GM12878 (cell line): Measurements from ENCODE around the gene MPC1L. TPM values are rescaled to one million over a fixed set of nuclear protein-coding genes. Genes with fewer than 3 reads are reported as not detected.

Source experiments
- ATAC-seq: fragments of 200-7000 bp; cut with Tn5 transposase; 3 replicates; pipeline ENCODE4 v1.9.1; 2020; ENCODE audit warnings: mild to moderate bottlenecking, moderate library complexity
- BruUV-seq: library from RNA; stranded (reverse); fragments of 400-500 nt; replicated peaks from 2 replicates; lab custom pipeline; 2021; lab: Mats Ljungman, UMichigan
- CTCF ChIA-PET: fragments of 300-600 bp; sonication (Branson Sonifier 250); formaldehyde crosslinking; extraction: SDS; loops from one replicate; lab custom pipeline; 2021; ENCODE audit warnings: inconsistent platforms; lab: Yijun Ruan, JAX
- POLR2A ChIA-PET: fragments of 350-600 bp; formaldehyde crosslinking; extraction: SDS; loops from one replicate; lab custom pipeline; 2021; ENCODE audit warnings: inconsistent platforms; lab: Charles Lee
- RAD21 ChIA-PET: fragments of 300-600 bp; sonication (Branson Sonifier 250); formaldehyde crosslinking; loops from one replicate; lab custom pipeline; 2023; ENCODE audit warnings: antibody characterized with exemption; ENCODE audit not compliant: unreplicated experiment; lab: Charles Lee
- SMC1A ChIA-PET: fragments of 300-600 bp; sonication (Branson Sonifier 250); formaldehyde crosslinking; loops from one replicate; lab custom pipeline; 2023; ENCODE audit not compliant: unreplicated experiment, uncharacterized antibody; lab: Charles Lee
- DNase-seq: peaks from one replicate; pipeline ENCODE4 v3.0.0-alpha.2; 2011; ENCODE audit warnings: low read depth, low spot score
- FAIRE-seq: peaks from 3 replicates; lab custom pipeline; 2011; peaks lifted over from hg19 to GRCh38; lab: Jason Lieb, UNC
- H2AFZ ChIP-seq: 2 replicates; pipeline ENCODE4 v1.6.0; 2011; ENCODE audit warnings: low read depth, low read length, control low read depth; ENCODE audit not compliant: control insufficient read depth
- H3K27ac ChIP-seq: 2 replicates; pipeline ENCODE4 v1.5.1; 2011; ENCODE audit warnings: control low read depth; ENCODE audit not compliant: control insufficient read depth, insufficient read depth
- H3K27me3 ChIP-seq, 2 experiments: replicated peaks in 1 of 2; 2 replicates each; pipeline versions ENCODE4 v1.6.0 to v1.6.1; 2011; ENCODE audit warnings: low read length in 1 of 2; ENCODE audit not compliant: control insufficient read depth in 2 of 2, insufficient read depth in 2 of 2
- H3K36me3 ChIP-seq, 2 experiments: 2 replicates each; pipeline ENCODE4 v1.5.1; 2011; ENCODE audit warnings: low read length in 1 of 2; ENCODE audit not compliant: control insufficient read depth in 2 of 2, insufficient read depth in 2 of 2
- H3K4me1 ChIP-seq: 2 replicates; pipeline ENCODE4 v1.6.1; 2011; ENCODE audit warnings: mild to moderate bottlenecking, low read length, moderate library complexity, mixed read lengths; ENCODE audit not compliant: control insufficient read depth, insufficient read depth
- H3K4me2 ChIP-seq: 2 replicates; pipeline ENCODE4 v1.6.0; 2011; ENCODE audit warnings: control low read depth; ENCODE audit not compliant: control insufficient read depth, insufficient read depth
- H3K4me3 ChIP-seq: fragments of 200-600 bp; sonication (generic); 2 replicates; pipeline ENCODE4 v1.5.1; 2016
- H3K79me2 ChIP-seq: 2 replicates; pipeline ENCODE4 v1.6.0; 2011; ENCODE audit warnings: low read length; ENCODE audit not compliant: control insufficient read depth, insufficient read depth
- H3K9ac ChIP-seq: 2 replicates; pipeline ENCODE4 v1.8.0; 2011; ENCODE audit warnings: low read length, control low read depth, mixed read lengths; ENCODE audit not compliant: control insufficient read depth, insufficient read depth
- H3K9me3 ChIP-seq: replicated peaks from 3 replicates; pipeline ENCODE4 v1.5.1; 2011; ENCODE audit warnings: mild to moderate bottlenecking, low read length; ENCODE audit not compliant: control insufficient read depth, insufficient read depth
- H4K20me1 ChIP-seq: 2 replicates; pipeline ENCODE4 v1.6.0; 2011; ENCODE audit not compliant: control insufficient read depth, insufficient read depth
- CHD2 ChIP-seq: IDR thresholded peaks from 2 replicates; pipeline ENCODE4 v1.6.1; 2011; ENCODE audit warnings: low read depth, low read length, improper control_type of control experiment, borderline replicate concordance
- CHD4 ChIP-seq: fragments of 200-600 bp; sonication (generic); IDR thresholded peaks from 2 replicates; pipeline ENCODE4 v1.6.1; 2016; ENCODE audit warnings: mild to moderate bottlenecking
- CREM ChIP-seq: IDR thresholded peaks from 2 replicates; pipeline ENCODE4 v1.6.1; 2014; ENCODE audit warnings: antibody characterized with exemption, low read depth
- ETV6 ChIP-seq, 2 experiments: fragments of 450-650 bp in 1 of 2; IDR thresholded peaks in 1 of 2; conservative IDR thresholded peaks in 1 of 2; 2 replicates each; pipeline ENCODE4 v1.6.1; 2014; ENCODE audit warnings: antibody characterized with exemption in 1 of 2, borderline replicate concordance in 1 of 2, low read depth in 1 of 2, mild to moderate bottlenecking in 1 of 2, moderate library complexity in 1 of 2
- FOXK2 ChIP-seq: fragments of 450-650 bp; IDR thresholded peaks from 2 replicates; pipeline ENCODE4 v1.6.1; 2017; ENCODE audit warnings: mild to moderate bottlenecking, moderate library complexity
- IKZF2 ChIP-seq, 2 experiments: fragments of 450-650 bp; IDR thresholded peaks; 2 replicates each; pipeline ENCODE4 v1.6.1; 2017; ENCODE audit warnings: mild to moderate bottlenecking in 2 of 2, moderate library complexity in 2 of 2
- NFYA ChIP-seq: IDR thresholded peaks from 2 replicates; pipeline ENCODE4 v1.6.1; 2011; ENCODE audit warnings: low read depth, mild to moderate bottlenecking, low read length, improper control_type of control experiment, borderline replicate concordance
- PAX8 ChIP-seq: fragments of 450-650 bp; IDR thresholded peaks from 2 replicates; pipeline ENCODE4 v1.6.1; 2017; ENCODE audit warnings: mild to moderate bottlenecking, moderate library complexity
- TARDBP ChIP-seq: IDR thresholded peaks from 2 replicates; pipeline ENCODE4 v1.6.1; 2016; ENCODE audit warnings: borderline replicate concordance
- WGBS: methylation state at CpG from one replicate; pipeline ENCODE4 v1.1.6; 2016; ENCODE audit warnings: low lambda C conversion rate; ENCODE audit not compliant: insufficient replicate concordance, insufficient coverage; ENCODE audit errors: missing lambda C conversion rate; 5-methylcytosine and 5-hydroxymethylcytosine counted together
- in situ Hi-C: fragments of 300-500 bp; cut with MboI; formaldehyde crosslinking; loops from 9 replicates; pipeline ENCODE4 v1.14.3; 2018; ENCODE audit warnings: mixed read lengths
- intact Hi-C: fragments of 100-400 bp; cut with micrococcal nuclease; formaldehyde crosslinking; loops from one replicate; pipeline ENCODE4 v1.14.2; 2022; ENCODE audit not compliant: unreplicated experiment
- polyA plus RNA-seq, 11 experiments: library from polyadenylated mRNA; depleted of rRNA in 4 of 11; unstranded in 6 of 11; stranded (reverse) in 5 of 11; fragments of >200 nt; fragmentation: Nextera tagmentation in 4 of 11; fragmentation: Illumina TruSeq in 1 of 11; extraction: Ambion mirVana in 4 of 11; extraction: Trizol in 1 of 11; gene quantifications; 1 replicate in 1 of 11; 2 replicates in 10 of 11; pipeline versions ENCODE4 v1.2.1 to v1.2.3, GENCODE V29; 2011 to 2016; ENCODE audit warnings: inconsistent platforms in 2 of 11, missing spikeins in 2 of 11, low read depth in 1 of 11
- total RNA-seq, 4 experiments: library from RNA; depleted of rRNA in 3 of 4; stranded (reverse); fragments of >200 nt in 3 of 4; fragmentation: Illumina TruSeq in 1 of 4; extraction: Trizol in 1 of 4; gene quantifications; 2 replicates each; pipeline versions ENCODE4 v1.2.1 to v1.2.3, GENCODE V29; 2013 to 2021
- TF ChIP-seq, protein P1 (sequence below), 3 experiments: IDR thresholded peaks in 2 of 3; conservative IDR thresholded peaks in 1 of 3; 2 replicates each; pipeline ENCODE4 v1.5.1; 2011; ENCODE audit warnings: low read depth in 3 of 3, low read length in 3 of 3, mild to moderate bottlenecking in 3 of 3, control low read depth in 2 of 3, moderate library complexity in 2 of 3, inconsistent platforms in 1 of 3, mixed read lengths in 1 of 3; ENCODE audit not compliant: control insufficient read depth in 2 of 3, insufficient read depth in 1 of 3; ENCODE audit errors: extremely low read depth in 1 of 3
- TF ChIP-seq, protein P2 (sequence below): fragments of 450-650 bp; formaldehyde crosslinking; IDR thresholded peaks from 2 replicates; pipeline ENCODE4 v1.4.0; 2022; ENCODE audit warnings: mild to moderate bottlenecking, moderate library complexity
- TF ChIP-seq, protein P3 (sequence below): IDR thresholded peaks from 2 replicates; pipeline ENCODE4 v1.6.1; 2012; ENCODE audit warnings: mild to moderate bottlenecking, low read depth, low read length

MPC1L gene
- total and polyA plus RNA-seq, 10 of the 15 experiments (the other 5 are each of a cell fraction or from before 2014, with no cell fraction given) = not detected

DNA sequence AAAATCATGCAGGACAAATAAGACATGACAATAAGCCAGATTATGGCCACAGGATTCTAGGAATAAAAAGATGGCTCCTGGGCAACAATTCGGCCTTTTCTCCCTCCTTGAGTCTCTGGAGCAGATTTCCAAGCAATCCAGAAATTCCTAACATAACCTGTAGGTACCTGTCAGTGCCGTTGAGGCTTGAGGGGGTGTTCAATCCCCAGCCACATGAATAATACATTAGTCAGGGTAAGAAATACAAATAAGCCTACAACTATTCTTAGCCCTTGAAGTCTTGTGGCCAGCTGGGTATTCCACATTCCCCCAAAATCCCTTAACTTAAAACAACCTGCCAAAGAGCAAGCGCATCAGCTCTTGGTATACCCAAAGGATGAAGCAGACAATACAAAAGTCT lies 14.5 kb downstream of the MPC1L start:
- CTCF ChIA-PET = interaction anchor here (2.4 kb wide), 1 partner anchor 94 kb away, joined by 8 read pairs; no protein-coding TSS in a partner anchor
- peaks cover 12% of the 10 kb centered on the region for H3K79me2 ChIP-seq
- TF ChIP-seq PAX8 (no peak), ETV6 (conservative IDR thresholded peaks at IDR 0.05 in 1 of 2, IDR thresholded peaks at IDR 0.05 in 1 of 2; ENCODE audit: borderline replicate concordance in 1 of 2, low read depth in 1 of 2) (no peak), NFYA (no peak), CHD2 (no peak), TARDBP (no peak), IKZF2 (IDR thresholded peaks at IDR 0.05) (no peak), CHD4 (no peak), FOXK2 (no peak), CREM (no peak)
- TF ChIP-seq, protein P1, sequence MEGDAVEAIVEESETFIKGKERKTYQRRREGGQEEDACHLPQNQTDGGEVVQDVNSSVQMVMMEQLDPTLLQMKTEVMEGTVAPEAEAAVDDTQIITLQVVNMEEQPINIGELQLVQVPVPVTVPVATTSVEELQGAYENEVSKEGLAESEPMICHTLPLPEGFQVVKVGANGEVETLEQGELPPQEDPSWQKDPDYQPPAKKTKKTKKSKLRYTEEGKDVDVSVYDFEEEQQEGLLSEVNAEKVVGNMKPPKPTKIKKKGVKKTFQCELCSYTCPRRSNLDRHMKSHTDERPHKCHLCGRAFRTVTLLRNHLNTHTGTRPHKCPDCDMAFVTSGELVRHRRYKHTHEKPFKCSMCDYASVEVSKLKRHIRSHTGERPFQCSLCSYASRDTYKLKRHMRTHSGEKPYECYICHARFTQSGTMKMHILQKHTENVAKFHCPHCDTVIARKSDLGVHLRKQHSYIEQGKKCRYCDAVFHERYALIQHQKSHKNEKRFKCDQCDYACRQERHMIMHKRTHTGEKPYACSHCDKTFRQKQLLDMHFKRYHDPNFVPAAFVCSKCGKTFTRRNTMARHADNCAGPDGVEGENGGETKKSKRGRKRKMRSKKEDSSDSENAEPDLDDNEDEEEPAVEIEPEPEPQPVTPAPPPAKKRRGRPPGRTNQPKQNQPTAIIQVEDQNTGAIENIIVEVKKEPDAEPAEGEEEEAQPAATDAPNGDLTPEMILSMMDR (IDR thresholded peaks at IDR 0.05 in 2 of 3, conservative IDR thresholded peaks at IDR 0.05 in 1 of 3; ENCODE audit: control insufficient read depth in 2 of 3, extremely low read depth in 1 of 3, insufficient read depth in 1 of 3, low read depth in 3 of 3, low read length in 3 of 3) = no peak
- TF ChIP-seq, protein P2, sequence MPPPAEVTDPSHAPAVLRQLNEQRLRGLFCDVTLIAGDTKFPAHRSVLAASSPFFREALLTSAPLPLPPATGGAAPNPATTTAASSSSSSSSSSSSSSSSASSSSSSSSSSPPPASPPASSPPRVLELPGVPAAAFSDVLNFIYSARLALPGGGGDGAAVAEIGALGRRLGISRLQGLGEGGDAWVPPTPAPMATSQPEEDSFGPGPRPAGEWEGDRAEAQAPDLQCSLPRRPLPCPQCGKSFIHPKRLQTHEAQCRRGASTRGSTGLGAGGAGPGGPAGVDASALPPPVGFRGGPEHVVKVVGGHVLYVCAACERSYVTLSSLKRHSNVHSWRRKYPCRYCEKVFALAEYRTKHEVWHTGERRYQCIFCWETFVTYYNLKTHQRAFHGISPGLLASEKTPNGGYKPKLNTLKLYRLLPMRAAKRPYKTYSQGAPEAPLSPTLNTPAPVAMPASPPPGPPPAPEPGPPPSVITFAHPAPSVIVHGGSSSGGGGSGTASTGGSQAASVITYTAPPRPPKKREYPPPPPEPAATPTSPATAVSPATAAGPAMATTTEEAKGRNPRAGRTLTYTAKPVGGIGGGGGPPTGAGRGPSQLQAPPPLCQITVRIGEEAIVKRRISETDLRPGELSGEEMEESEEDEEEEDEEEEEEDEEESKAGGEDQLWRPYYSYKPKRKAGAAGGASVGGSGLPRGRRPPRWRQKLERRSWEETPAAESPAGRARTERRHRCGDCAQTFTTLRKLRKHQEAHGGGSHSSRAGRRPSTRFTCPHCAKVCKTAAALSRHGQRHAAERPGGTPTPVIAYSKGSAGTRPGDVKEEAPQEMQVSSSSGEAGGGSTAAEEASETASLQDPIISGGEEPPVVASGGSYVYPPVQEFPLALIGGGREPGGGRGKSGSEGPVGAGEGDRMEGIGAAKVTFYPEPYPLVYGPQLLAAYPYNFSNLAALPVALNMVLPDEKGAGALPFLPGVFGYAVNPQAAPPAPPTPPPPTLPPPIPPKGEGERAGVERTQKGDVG (CRISPR knock-in tag) = no peak
- TF ChIP-seq, protein P3, sequence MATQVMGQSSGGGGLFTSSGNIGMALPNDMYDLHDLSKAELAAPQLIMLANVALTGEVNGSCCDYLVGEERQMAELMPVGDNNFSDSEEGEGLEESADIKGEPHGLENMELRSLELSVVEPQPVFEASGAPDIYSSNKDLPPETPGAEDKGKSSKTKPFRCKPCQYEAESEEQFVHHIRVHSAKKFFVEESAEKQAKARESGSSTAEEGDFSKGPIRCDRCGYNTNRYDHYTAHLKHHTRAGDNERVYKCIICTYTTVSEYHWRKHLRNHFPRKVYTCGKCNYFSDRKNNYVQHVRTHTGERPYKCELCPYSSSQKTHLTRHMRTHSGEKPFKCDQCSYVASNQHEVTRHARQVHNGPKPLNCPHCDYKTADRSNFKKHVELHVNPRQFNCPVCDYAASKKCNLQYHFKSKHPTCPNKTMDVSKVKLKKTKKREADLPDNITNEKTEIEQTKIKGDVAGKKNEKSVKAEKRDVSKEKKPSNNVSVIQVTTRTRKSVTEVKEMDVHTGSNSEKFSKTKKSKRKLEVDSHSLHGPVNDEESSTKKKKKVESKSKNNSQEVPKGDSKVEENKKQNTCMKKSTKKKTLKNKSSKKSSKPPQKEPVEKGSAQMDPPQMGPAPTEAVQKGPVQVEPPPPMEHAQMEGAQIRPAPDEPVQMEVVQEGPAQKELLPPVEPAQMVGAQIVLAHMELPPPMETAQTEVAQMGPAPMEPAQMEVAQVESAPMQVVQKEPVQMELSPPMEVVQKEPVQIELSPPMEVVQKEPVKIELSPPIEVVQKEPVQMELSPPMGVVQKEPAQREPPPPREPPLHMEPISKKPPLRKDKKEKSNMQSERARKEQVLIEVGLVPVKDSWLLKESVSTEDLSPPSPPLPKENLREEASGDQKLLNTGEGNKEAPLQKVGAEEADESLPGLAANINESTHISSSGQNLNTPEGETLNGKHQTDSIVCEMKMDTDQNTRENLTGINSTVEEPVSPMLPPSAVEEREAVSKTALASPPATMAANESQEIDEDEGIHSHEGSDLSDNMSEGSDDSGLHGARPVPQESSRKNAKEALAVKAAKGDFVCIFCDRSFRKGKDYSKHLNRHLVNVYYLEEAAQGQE = no peak

More for the DNA sequence above, 14.5 kb downstream of the MPC1L start:
- DNase-seq = no peak
- Histone ChIP-seq H2AFZ (no peak overlapping the region), H4K20me1 (no peaks in the 10 kb centered on the region; the same call in 1 of the 2 replicates), H3K9me3 (no peaks in the 10 kb centered on the region), H3K9ac (no peak overlapping the region), H3K4me1 (no peaks in the 10 kb centered on the region; the same call in 1 of the 2 replicates), H3K36me3 (peaks cover 8 to 35% of the 10 kb centered on the region in 2 experiments), H3K4me2 (no peak overlapping the region), H3K27ac (no peak overlapping the region), H3K4me3 (no peak overlapping the region), H3K27me3 (no peaks in the 10 kb centered on the region)
- no TSS peak for BruUV-seq
- ChIA-PET POLR2A (no interaction called here), SMC1A (interaction anchor here (1.9 kb wide), 1 partner anchor 94 kb away, joined by 8 read pairs; no protein-coding TSS in a partner anchor), RAD21 (no interaction called here)
- in situ Hi-C loops = no loop called here
- intact Hi-C loops = no loop called here
- FAIRE-seq = no peak
- ATAC-seq = no peak
- WGBS = 81% methylated on average over 3 of the region's 3 CpGs
